Measurements from ENCODE around the gene F10. TPM values are rescaled to one million over a fixed set of nuclear protein-coding genes. Genes with fewer than 3 reads are reported as not detected.

F10 gene
- total RNA-seq, 5 donors from 2014 or later (not counting 1 experiment from before 2014, with no cell fraction given) = not detected

- H3K4me1 ChIP-seq (ENCODE audit: control insufficient read depth in 1 of 2, extremely low read depth in 1 of 2, insufficient read depth in 2 of 2, low read length in 2 of 2) = no peaks in the 10 kb centered on the region
- ATAC-seq (replicated peaks in 1 of 4) = no peak
- H3K4me3 ChIP-seq (ENCODE audit: control insufficient read depth in 1 of 2, extremely low read depth in 1 of 2, low read length in 1 of 2) = no peak overlapping the region
- Mint-ChIP-seq H3K27ac (no peak overlapping the region), H3K9me3 (no peaks in the 10 kb centered on the region), H3K4me1 (no peaks in the 10 kb centered on the region), H3K4me3 (no peak overlapping the region), H3K36me3 (no peaks in the 10 kb centered on the region), H3K27me3 (peaks cover 1 to 9% of the 10 kb centered on the region in 2 donors)
- no peaks in the 10 kb centered on the region for H3K9me3 ChIP-seq
- 73% methylated on average over 11 of the region's 19 CpGs for WGBS (ENCODE audit: insufficient coverage)
- no peak for DNase-seq
- POLR2A ChIA-PET = no interaction called here
- peaks cover 0 to 41% of the 10 kb centered on the region in 2 experiments for H3K27me3 ChIP-seq (replicated peaks in 1 of 2; ENCODE audit: control insufficient read depth in 2 of 2, extremely low read depth in 1 of 2, insufficient read depth in 2 of 2, low read length in 1 of 2)
- CTCF ChIA-PET = no interaction called here
- no peak overlapping the region for H3K27ac ChIP-seq (ENCODE audit: low read length)
- H3K36me3 ChIP-seq (ENCODE audit: control insufficient read depth in 2 of 2, extremely low read depth in 1 of 2, insufficient read depth in 1 of 2, low read length in 1 of 2) = no peaks in the 10 kb centered on the region
Observed at GRCh38 chr13:113120300-113121182, 2.1 kb upstream of the F10 start.

DNA sequence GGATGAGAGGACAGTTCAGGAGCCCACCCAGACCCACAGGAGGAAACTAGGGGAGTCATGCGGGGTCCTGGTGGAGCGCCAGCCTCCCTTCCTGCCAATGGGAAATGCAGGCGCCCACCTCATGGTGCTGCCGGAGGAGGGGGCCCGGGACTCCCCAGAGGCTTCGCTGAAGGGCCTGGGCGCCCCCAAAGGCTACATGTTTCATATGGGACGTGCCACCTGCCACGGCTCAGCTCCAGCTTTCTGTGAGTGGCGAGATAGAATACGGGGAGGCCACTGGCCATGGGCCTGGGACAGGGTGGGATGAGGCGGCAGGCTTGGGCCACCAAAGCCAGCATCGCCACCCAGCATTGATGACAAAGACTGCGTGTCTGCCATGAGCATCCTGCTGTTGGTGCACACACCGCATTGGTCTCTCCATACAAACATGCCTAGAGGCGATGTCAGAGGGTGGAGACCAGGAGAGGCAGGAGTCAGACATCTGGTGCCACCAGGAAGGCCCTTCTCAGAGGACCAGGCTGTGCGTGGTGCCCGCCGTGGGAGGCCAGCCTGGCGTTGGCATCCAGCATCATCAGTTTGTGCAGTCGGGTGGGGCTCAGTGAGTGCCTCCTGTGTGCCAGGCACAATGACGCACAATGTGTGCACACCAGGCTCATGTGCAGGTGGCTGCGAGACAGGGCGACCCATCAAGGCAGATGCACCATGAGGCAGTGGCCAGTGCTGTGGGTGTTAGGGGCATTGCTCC is 1.2 kb upstream of the F10 start:
- no peak overlapping the region for H3K27ac Mint-ChIP-seq
- POLR2A ChIA-PET = no interaction called here
- DNase-seq = no peak

DNA sequence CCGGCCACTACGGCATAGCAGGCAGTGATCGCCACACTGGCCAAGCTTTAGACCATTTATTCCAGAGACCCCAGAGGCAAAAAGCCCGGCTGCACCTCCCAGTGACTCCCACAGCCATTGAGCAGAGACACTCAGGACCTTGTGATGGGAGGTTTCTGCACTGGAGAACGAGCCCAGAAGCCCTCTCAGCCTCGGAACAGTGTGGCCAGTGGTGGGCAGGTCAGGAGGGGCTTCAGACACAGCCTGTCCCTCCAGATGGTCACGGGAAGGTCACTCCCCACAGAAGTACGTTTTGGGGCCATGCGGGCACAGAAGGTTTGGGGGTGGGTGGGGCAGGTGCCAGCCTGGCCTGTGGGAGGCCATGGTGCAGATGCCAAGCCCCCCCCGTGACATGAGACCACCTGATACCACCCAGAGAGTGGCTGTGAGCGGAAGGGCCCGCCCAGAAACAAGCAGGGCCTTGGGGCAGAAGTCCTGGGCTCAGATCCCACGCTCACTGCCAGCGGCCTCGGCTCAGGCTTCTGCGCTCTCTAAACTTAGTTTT is 599 bp upstream of the F10 start:
- H3K27me3 ChIP-seq (replicated peaks in 1 of 2; ENCODE audit: control insufficient read depth in 2 of 2, extremely low read depth in 1 of 2, insufficient read depth in 2 of 2, low read length in 1 of 2) = peaks cover 0 to 44% of the 10 kb centered on the region in 2 experiments
- Mint-ChIP-seq H3K27me3 (peaks cover 11 to 21% of the 10 kb centered on the region in 2 donors), H3K36me3 (no peaks in the 10 kb centered on the region), H3K9me3 (no peaks in the 10 kb centered on the region), H3K4me3 (no peak overlapping the region), H3K27ac (no peak overlapping the region), H3K4me1 (no peaks in the 10 kb centered on the region)
- WGBS (ENCODE audit: insufficient coverage) = 85% methylated on average over 7 of the region's 16 CpGs
- no peaks in the 10 kb centered on the region for H3K9me3 ChIP-seq
- no peaks in the 10 kb centered on the region for H3K4me1 ChIP-seq (ENCODE audit: control insufficient read depth in 1 of 2, extremely low read depth in 1 of 2, insufficient read depth in 2 of 2, low read length in 2 of 2)
- no peaks in the 10 kb centered on the region for H3K36me3 ChIP-seq (ENCODE audit: control insufficient read depth in 2 of 2, extremely low read depth in 1 of 2, insufficient read depth in 1 of 2, low read length in 1 of 2)
- CTCF ChIA-PET = no interaction called here
- H3K4me3 ChIP-seq (ENCODE audit: control insufficient read depth in 1 of 2, extremely low read depth in 1 of 2, low read length in 1 of 2) = no peak overlapping the region
- DNase-seq (no peak), ATAC-seq (replicated peaks in 1 of 4) (no peak)
- H3K27ac ChIP-seq (ENCODE audit: low read length) = no peak overlapping the region
- POLR2A ChIA-PET = no interaction called here

More for the DNA sequence above, 1.2 kb upstream of the F10 start:
- CTCF ChIA-PET = no interaction called here
- H3K27ac ChIP-seq (ENCODE audit: low read length) = no peak overlapping the region
- no peaks in the 10 kb centered on the region for H3K9me3 ChIP-seq
- Mint-ChIP-seq H3K27me3 (peaks cover 5 to 15% of the 10 kb centered on the region in 2 donors), H3K9me3 (no peaks in the 10 kb centered on the region), H3K4me1 (no peaks in the 10 kb centered on the region), H3K4me3 (no peak overlapping the region), H3K36me3 (no peaks in the 10 kb centered on the region)
- WGBS (ENCODE audit: insufficient coverage) = 84% methylated on average over 24 of the region's 24 CpGs
- ATAC-seq (replicated peaks in 1 of 4) = no peak
- H3K4me1 ChIP-seq (ENCODE audit: control insufficient read depth in 1 of 2, extremely low read depth in 1 of 2, insufficient read depth in 2 of 2, low read length in 2 of 2) = no peaks in the 10 kb centered on the region
- H3K4me3 ChIP-seq (ENCODE audit: control insufficient read depth in 1 of 2, extremely low read depth in 1 of 2, low read length in 1 of 2) = no peak overlapping the region
- no peaks in the 10 kb centered on the region for H3K36me3 ChIP-seq (ENCODE audit: control insufficient read depth in 2 of 2, extremely low read depth in 1 of 2, insufficient read depth in 1 of 2, low read length in 1 of 2)
- peaks cover 0 to 42% of the 10 kb centered on the region in 2 experiments for H3K27me3 ChIP-seq (replicated peaks in 1 of 2; ENCODE audit: control insufficient read depth in 2 of 2, extremely low read depth in 1 of 2, insufficient read depth in 2 of 2, low read length in 1 of 2)

GRCh38 chr13:113123226-113124201 is 915 bp downstream of the F10 start:
- no peak overlapping the region for H3K27ac Mint-ChIP-seq
- H3K4me1 ChIP-seq (ENCODE audit: control insufficient read depth in 1 of 2, extremely low read depth in 1 of 2, insufficient read depth in 2 of 2, low read length in 2 of 2) = no peaks in the 10 kb centered on the region
- peaks cover 22 to 29% of the 10 kb centered on the region in 2 donors for H3K27me3 Mint-ChIP-seq
- no peak overlapping the region for H3K4me3 Mint-ChIP-seq
- ChIA-PET POLR2A (no interaction called here), CTCF (no interaction called here)
- H3K4me1 Mint-ChIP-seq = no peaks in the 10 kb centered on the region
- no peaks in the 10 kb centered on the region for H3K36me3 Mint-ChIP-seq
- no peak for ATAC-seq (replicated peaks in 1 of 4)
- DNase-seq = no peak
- H3K27me3 ChIP-seq (replicated peaks in 1 of 2; ENCODE audit: control insufficient read depth in 2 of 2, extremely low read depth in 1 of 2, insufficient read depth in 2 of 2, low read length in 1 of 2) = peaks cover 0 to 46% of the 10 kb centered on the region in 2 experiments
- H3K36me3 ChIP-seq (ENCODE audit: control insufficient read depth in 2 of 2, extremely low read depth in 1 of 2, insufficient read depth in 1 of 2, low read length in 1 of 2) = no peaks in the 10 kb centered on the region
- 82% methylated on average over 22 of the region's 29 CpGs for WGBS (ENCODE audit: insufficient coverage)
- no peaks in the 10 kb centered on the region for H3K9me3 Mint-ChIP-seq
- H3K4me3 ChIP-seq (ENCODE audit: control insufficient read depth in 1 of 2, extremely low read depth in 1 of 2, low read length in 1 of 2) = no peak overlapping the region
- H3K27ac ChIP-seq (ENCODE audit: low read length) = no peak overlapping the region
- no peaks in the 10 kb centered on the region for H3K9me3 ChIP-seq

DNA sequence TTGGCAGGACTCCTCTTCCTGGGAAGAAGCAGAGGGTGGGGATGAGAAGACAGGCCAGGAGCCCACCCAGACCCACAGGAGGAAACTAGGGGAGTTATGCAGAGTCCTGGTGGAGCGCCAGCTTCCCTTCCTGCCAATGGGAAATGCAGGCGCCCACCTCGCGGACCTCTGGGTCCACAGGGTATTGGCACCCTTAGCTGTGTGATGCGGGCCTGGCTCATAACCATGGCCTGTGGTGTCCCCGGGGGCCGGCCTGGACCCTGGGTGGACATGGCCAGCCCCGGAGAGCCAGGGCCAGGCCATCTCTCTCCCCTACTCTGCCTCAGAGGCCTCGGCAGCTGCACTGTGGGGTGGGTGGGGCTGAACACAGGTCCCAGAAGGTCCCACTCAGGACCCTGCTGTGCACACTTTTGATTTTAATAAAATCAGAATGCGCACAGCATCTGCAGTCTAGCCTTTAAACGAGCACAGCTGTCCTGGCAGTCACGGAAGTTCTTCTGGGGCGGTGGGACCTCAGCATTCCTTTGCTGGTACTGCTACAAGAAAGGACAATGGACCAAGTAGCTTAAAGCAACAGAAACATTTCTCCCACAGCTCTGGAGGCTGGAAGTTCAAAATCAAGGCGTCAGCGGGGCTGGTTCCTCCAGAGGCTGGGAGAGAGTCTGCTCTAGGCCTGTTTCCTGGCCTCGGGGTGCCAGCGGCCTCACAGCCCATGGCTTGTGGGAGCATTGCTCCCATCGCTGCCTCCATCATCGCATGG is 1.8 kb downstream of the F10 start:
- H3K27ac Mint-ChIP-seq = no peak overlapping the region
- no peak overlapping the region for H3K4me3 ChIP-seq (ENCODE audit: control insufficient read depth in 1 of 2, extremely low read depth in 1 of 2, low read length in 1 of 2)
- peaks cover 0 to 5% (median 0%) of the 10 kb centered on the region in 3 donors for H3K4me1 Mint-ChIP-seq
- no peaks in the 10 kb centered on the region for H3K36me3 ChIP-seq (ENCODE audit: control insufficient read depth in 2 of 2, extremely low read depth in 1 of 2, insufficient read depth in 1 of 2, low read length in 1 of 2)
- WGBS (ENCODE audit: insufficient coverage) = 96% methylated on average over 14 of the region's 19 CpGs
- ChIA-PET POLR2A (no interaction called here), CTCF (no interaction called here)
- H3K9me3 ChIP-seq = no peaks in the 10 kb centered on the region
- no peak for DNase-seq
- peaks cover 0 to 1% of the 10 kb centered on the region in 2 experiments for H3K4me1 ChIP-seq (ENCODE audit: control insufficient read depth in 1 of 2, extremely low read depth in 1 of 2, insufficient read depth in 2 of 2, low read length in 2 of 2)
- no peak for ATAC-seq (replicated peaks in 1 of 4)
- peaks cover 28 to 36% of the 10 kb centered on the region in 2 donors for H3K27me3 Mint-ChIP-seq
- no peak overlapping the region for H3K4me3 Mint-ChIP-seq
- H3K9me3 Mint-ChIP-seq = no peaks in the 10 kb centered on the region
- H3K27me3 ChIP-seq (replicated peaks in 1 of 2; ENCODE audit: control insufficient read depth in 2 of 2, extremely low read depth in 1 of 2, insufficient read depth in 2 of 2, low read length in 1 of 2) = peaks cover 0 to 48% of the 10 kb centered on the region in 2 experiments
- no peaks in the 10 kb centered on the region for H3K36me3 Mint-ChIP-seq
- H3K27ac ChIP-seq (ENCODE audit: low read length) = no peak overlapping the region

All from T-cell (primary cell).